ENCODE data around the gene CRB3.
"Not testable (repeated sequence)": the region's sequence is repeated elsewhere in the genome, so short reads cannot be mapped to it uniquely, and the experiment has no call there.

- TF ChIP-seq ETV6 (CRISPR knock-in tag; IDR thresholded peaks at IDR 0.05); CTCF (IDR thresholded peaks at IDR 0.05); USF2 (CRISPR knock-in tag; IDR thresholded peaks at IDR 0.05); FOXJ3 (CRISPR knock-in tag; IDR thresholded peaks at IDR 0.05; ENCODE audit: borderline replicate concordance); ESRRA (CRISPR knock-in tag; IDR thresholded peaks at IDR 0.05; ENCODE audit: borderline replicate concordance); PRDM15 (CRISPR knock-in tag; IDR thresholded peaks at IDR 0.05): not testable (repeated sequence)
Measured at GRCh38 chr19:6508028-6508771, 44.1 kb downstream of the CRB3 start.
